BE2C (cell line): ENCODE results near the gene HHAT.

Experiments
- DNase-seq: peaks from one replicate; pipeline ENCODE4 v3.0.0-alpha.2; 2020
- H3K27me3 ChIP-seq: fragments of 250-450 bp; sonication (Bioruptor Pico); 2 replicates; pipeline ENCODE4 v1.5.1; 2020; ENCODE audit warnings: mild to moderate bottlenecking
- H3K36me3 ChIP-seq: fragments of 250-450 bp; sonication (Bioruptor Pico); 2 replicates; pipeline ENCODE4 v1.5.1; 2020; ENCODE audit warnings: mild to moderate bottlenecking
- H3K4me1 ChIP-seq: fragments of 250-450 bp; sonication (Bioruptor Pico); 2 replicates; pipeline ENCODE4 v1.5.1; 2020
- H3K4me3 ChIP-seq: 2 replicates; pipeline ENCODE4 v1.5.1; 2011; ENCODE audit warnings: low read depth, low read length
- H3K9me3 ChIP-seq: fragments of 250-450 bp; sonication (Bioruptor Pico); 2 replicates; pipeline ENCODE4 v1.5.1; 2020
- TF ChIP-seq, protein P1 (sequence below): IDR thresholded peaks from 2 replicates; pipeline ENCODE4 v1.5.1; 2012; ENCODE audit warnings: mild to moderate bottlenecking, low read depth, low read length

Gene HHAT

DNA sequence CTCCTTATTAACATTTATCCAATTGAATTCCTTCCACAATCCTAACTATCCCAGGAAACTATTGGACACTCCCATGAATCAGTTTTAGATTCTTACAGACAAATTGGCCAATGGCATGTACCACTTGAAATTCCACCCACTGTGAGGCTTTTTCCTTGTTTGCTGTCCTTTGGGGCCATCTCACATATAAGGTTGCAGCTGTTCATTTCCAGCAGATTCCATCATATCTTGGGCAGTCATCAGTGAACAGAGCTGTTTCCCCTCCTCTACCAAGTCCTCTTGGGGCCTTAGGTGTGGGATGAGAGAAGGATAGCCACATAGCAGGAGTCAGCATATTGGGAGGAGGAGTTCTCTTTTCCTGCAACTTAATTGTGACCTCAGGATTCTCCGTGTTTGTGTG, 109.1 kb downstream of the HHAT start:
- H3K27me3 ChIP-seq = no peaks in the 10 kb centered on the region
- TF ChIP-seq, protein P1, sequence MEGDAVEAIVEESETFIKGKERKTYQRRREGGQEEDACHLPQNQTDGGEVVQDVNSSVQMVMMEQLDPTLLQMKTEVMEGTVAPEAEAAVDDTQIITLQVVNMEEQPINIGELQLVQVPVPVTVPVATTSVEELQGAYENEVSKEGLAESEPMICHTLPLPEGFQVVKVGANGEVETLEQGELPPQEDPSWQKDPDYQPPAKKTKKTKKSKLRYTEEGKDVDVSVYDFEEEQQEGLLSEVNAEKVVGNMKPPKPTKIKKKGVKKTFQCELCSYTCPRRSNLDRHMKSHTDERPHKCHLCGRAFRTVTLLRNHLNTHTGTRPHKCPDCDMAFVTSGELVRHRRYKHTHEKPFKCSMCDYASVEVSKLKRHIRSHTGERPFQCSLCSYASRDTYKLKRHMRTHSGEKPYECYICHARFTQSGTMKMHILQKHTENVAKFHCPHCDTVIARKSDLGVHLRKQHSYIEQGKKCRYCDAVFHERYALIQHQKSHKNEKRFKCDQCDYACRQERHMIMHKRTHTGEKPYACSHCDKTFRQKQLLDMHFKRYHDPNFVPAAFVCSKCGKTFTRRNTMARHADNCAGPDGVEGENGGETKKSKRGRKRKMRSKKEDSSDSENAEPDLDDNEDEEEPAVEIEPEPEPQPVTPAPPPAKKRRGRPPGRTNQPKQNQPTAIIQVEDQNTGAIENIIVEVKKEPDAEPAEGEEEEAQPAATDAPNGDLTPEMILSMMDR = no peak
- H3K4me3 ChIP-seq = no peak overlapping the region
- H3K36me3 ChIP-seq = no peaks in the 10 kb centered on the region
- no peaks in the 10 kb centered on the region for H3K4me1 ChIP-seq
- H3K9me3 ChIP-seq = no peaks in the 10 kb centered on the region
- DNase-seq = no peak

DNA sequence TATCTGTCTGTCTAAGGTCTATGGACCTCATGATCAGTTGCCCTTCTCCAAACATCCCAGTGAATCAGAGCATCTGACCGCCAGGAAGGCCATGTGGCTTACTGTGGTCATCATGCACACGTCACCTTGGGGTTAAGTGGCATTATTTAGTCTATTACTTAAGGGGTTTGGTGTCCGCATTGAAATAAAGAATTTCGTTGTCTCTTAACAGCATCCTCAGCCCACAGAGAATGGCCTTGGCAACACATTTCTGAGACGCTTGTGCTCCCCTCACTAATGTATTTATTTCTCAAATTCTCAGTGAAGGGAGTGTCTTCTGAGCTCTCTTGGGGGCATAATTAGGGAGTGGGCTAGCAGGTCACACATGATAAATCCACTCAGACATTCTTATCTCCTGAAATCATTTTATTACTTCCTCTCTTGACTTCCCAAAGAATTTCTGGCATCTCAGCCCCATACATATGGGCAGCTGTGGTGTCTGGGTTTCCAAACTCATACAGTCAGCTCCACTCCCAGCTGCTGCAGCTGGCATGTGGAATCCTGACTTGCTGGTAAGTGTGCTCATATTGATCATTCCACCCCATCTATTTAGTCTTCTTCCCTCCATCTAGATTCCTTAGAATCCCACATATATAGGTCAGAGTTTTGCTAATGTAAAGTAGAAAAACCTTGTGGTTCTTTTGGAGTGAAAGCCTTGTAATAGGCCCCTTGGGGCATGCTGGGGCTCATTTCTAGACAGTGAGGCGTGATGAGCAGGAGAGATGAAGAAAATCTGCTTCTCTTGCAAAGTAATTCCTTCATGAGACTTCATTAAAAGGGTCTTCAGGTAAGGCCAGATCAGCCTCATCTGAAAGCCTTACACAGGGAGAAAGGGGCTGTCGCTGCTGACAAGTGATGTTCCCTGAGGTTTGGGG, 110.5 kb downstream of the HHAT start:
- no peaks in the 10 kb centered on the region for H3K36me3 ChIP-seq
- H3K4me3 ChIP-seq = no peak overlapping the region
- H3K9me3 ChIP-seq = no peaks in the 10 kb centered on the region
- no peaks in the 10 kb centered on the region for H3K27me3 ChIP-seq
- DNase-seq = no peak
- H3K4me1 ChIP-seq = no peaks in the 10 kb centered on the region
- TF ChIP-seq, protein P1 = no peak

DNA sequence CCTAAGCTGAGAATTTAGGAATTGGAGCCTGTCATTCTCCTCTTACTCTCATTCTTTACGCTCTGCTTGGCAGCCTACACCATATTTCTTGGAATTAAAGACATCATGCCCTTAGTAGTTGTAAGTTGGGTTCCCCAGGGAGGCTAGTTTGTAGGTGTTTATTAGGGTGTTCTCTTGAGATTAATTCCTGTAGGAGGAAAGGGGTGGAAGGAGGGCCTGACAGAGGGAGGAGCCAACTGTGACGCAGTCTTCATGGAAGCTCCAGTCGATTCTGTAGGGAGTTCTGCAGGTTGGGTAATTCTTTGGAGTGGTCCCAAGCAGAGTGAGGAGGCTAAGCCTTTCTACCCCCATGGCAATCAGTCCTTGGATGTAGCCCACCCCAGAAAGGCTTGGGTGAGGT, 111.4 kb downstream of the HHAT start:
- no peaks in the 10 kb centered on the region for H3K4me1 ChIP-seq
- TF ChIP-seq, protein P1 = no peak
- no peak for DNase-seq
- no peak overlapping the region for H3K4me3 ChIP-seq
- no peaks in the 10 kb centered on the region for H3K36me3 ChIP-seq
- H3K27me3 ChIP-seq = no peaks in the 10 kb centered on the region
- no peaks in the 10 kb centered on the region for H3K9me3 ChIP-seq

DNA sequence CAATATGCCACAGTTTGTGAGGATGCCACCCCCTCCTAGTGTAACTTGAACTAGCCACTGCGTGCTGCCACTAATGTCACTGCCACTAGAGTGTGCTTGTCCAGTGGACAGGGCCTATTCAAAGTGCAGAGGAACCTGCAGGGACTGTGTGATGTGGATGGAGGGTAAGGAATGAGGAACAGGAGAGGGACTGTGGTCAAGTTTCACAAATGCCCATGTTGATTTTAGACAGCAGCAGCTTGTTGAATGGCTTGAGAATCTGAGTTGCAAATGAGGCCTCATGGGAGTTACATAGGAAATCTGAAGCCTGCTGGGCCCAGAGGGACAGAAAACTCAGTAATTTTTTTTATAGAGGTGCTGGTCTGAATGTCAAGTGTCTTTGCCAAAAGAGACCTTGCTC, 112.3 kb downstream of the HHAT start:
- Histone ChIP-seq H3K36me3 (no peaks in the 10 kb centered on the region), H3K4me3 (no peak overlapping the region), H3K27me3 (no peaks in the 10 kb centered on the region), H3K9me3 (no peaks in the 10 kb centered on the region), H3K4me1 (0 out of 2 replicates have a peak, but pooled peaks cover 2% of the 10 kb centered on the region)
- no peak for DNase-seq
- TF ChIP-seq, protein P1 = no peak

DNA sequence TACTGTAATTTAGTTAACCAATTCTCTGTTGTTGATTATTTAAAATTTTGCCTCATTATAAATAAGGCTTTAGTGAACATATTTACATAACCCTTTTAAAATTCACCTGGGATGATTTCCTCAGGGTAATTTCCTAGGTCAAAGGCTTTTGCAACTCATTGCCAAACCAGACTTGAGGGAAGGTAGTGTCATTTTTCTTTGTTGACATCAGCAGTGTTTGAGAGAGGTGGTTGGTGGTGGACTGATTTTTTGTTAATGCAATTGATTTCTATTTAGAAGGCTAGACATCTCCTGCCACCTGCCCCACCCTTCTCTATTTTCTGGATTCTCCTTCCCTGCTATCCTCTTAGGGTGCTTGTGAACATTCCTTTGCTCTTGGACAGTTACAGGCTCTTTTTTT, 116.8 kb downstream of the HHAT start:
- H3K27me3 ChIP-seq = no peaks in the 10 kb centered on the region
- TF ChIP-seq, protein P1 = no peak
- no peak for DNase-seq
- H3K4me3 ChIP-seq = no peak overlapping the region
- H3K36me3 ChIP-seq = no peaks in the 10 kb centered on the region
- no peaks in the 10 kb centered on the region for H3K9me3 ChIP-seq
- H3K4me1 ChIP-seq = 0 out of 2 replicates have a peak, but pooled peaks cover 3% of the 10 kb centered on the region

DNA sequence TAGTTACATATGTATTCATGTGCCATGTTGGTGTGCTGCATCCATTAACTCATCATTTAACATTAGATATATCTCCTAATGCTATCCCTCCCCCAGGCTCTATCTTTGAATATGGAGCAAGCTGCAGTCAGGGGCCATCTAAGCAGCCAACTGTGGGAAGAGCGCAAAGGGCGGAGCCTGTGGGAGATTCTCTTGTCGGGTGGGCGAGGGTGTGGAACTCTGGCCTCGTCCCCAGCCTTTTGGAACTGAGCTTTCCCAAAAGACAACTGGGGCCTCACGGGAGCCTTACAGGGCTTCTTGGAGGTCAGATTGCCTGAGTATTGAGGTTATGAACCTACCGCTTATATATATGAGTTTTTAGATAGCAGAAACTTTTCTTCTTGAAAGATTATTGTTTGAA, 117.2 kb downstream of the HHAT start:
- H3K9me3 ChIP-seq = no peaks in the 10 kb centered on the region
- no peak overlapping the region for H3K4me3 ChIP-seq
- 0 out of 2 replicates have a peak, but pooled peaks cover 3% of the 10 kb centered on the region for H3K4me1 ChIP-seq
- H3K27me3 ChIP-seq = no peaks in the 10 kb centered on the region
- no peaks in the 10 kb centered on the region for H3K36me3 ChIP-seq
- no peak for DNase-seq
- TF ChIP-seq, protein P1 = no peak
